Fibroblast of lung (primary cell): Measurements from ENCODE around the gene ROBO1. TPM values are rescaled to one million over a fixed set of nuclear protein-coding genes. Genes with fewer than 3 reads are reported as not detected.

ENCODE experiments used
- DNase-seq, 2 donors: peaks; one replicate each; pipeline versions ENCODE4 v3.0.0 to v3.0.0-alpha.2; 2010; ENCODE audit warnings: low read depth in 2 of 2
- H2AFZ ChIP-seq: 2 replicates; pipeline ENCODE4 v1.5.1; 2012; ENCODE audit warnings: low read length, control low read depth, inconsistent platforms
- H3K27ac ChIP-seq: 2 replicates; pipeline ENCODE4 v1.5.1; 2011; ENCODE audit warnings: low read length, control low read depth; ENCODE audit not compliant: insufficient read depth
- H3K27me3 ChIP-seq: 2 replicates; pipeline ENCODE4 v1.5.1; 2011; ENCODE audit warnings: mild to moderate bottlenecking, low read length; ENCODE audit not compliant: control insufficient read depth, insufficient read depth
- H3K36me3 ChIP-seq: 2 replicates; pipeline ENCODE4 v1.5.1; 2011; ENCODE audit warnings: low read length; ENCODE audit not compliant: control insufficient read depth, insufficient read depth
- H3K4me1 ChIP-seq: 2 replicates; pipeline ENCODE4 v1.5.1; 2011; ENCODE audit warnings: low read length; ENCODE audit not compliant: control insufficient read depth, insufficient read depth; ENCODE audit errors: extremely low read depth
- H3K4me2 ChIP-seq: 2 replicates; pipeline ENCODE4 v1.5.1; 2011; ENCODE audit warnings: low read length, control low read depth; ENCODE audit not compliant: insufficient read depth; ENCODE audit errors: extremely low read depth
- H3K4me3 ChIP-seq, 4 experiments: fragments of 200-600 bp in 1 of 4; sonication (generic) in 1 of 4; replicated peaks in 1 of 4; 2 replicates each; pipeline ENCODE4 v1.5.1; 2011 to 2016; ENCODE audit warnings: low read length in 4 of 4, low read depth in 3 of 4, mild to moderate bottlenecking in 3 of 4, control low read depth in 2 of 4, inconsistent platforms in 1 of 4, mixed read lengths in 1 of 4; ENCODE audit not compliant: insufficient read depth in 1 of 4; ENCODE audit errors: control extremely low read depth in 1 of 4
- H3K79me2 ChIP-seq: 2 replicates; pipeline ENCODE4 v1.5.1; 2012; ENCODE audit warnings: mild to moderate bottlenecking, low read length, inconsistent platforms; ENCODE audit not compliant: control insufficient read depth, insufficient read depth
- H3K9ac ChIP-seq: 2 replicates; pipeline ENCODE4 v1.5.1; 2011; ENCODE audit warnings: mild to moderate bottlenecking, low read length, control low read depth; ENCODE audit not compliant: insufficient read depth
- H3K9me3 ChIP-seq: 2 replicates; pipeline ENCODE4 v1.5.1; 2012; ENCODE audit warnings: low read depth, low read length; ENCODE audit not compliant: control insufficient read depth, insufficient read depth
- H4K20me1 ChIP-seq: 2 replicates; pipeline ENCODE4 v1.5.1; 2011; ENCODE audit warnings: low read length; ENCODE audit not compliant: control insufficient read depth, insufficient read depth; ENCODE audit errors: extremely low read depth
- EZH2 ChIP-seq: IDR thresholded peaks from 2 replicates; pipeline ENCODE4 v1.5.1; 2012; ENCODE audit warnings: low read length, control low read depth, mild to moderate bottlenecking; ENCODE audit errors: missing control alignments
- polyA plus RNA-seq, 2 donors: library from polyadenylated mRNA; depleted of rRNA in 1 of 2; stranded (reverse) in 1 of 2; unstranded in 1 of 2; fragments of >200 nt; gene quantifications; 2 replicates each; pipeline ENCODE4 v1.2.1, GENCODE V29; 2011 to 2012; ENCODE audit warnings: missing spikeins in 1 of 2
- total RNA-seq: library from RNA; depleted of rRNA; stranded (reverse); fragments of >200 nt; gene quantifications from 2 replicates; pipeline ENCODE4 v1.2.1, GENCODE V29; 2014
- TF ChIP-seq, protein P1 (sequence below), 2 donors: IDR thresholded peaks in 1 of 2; conservative IDR thresholded peaks in 1 of 2; 1 replicate in 1 of 2; 2 replicates in 1 of 2; pipeline ENCODE4 v1.5.1; 2011 to 2012; ENCODE audit warnings: low read length in 2 of 2, control low read depth in 1 of 2, inconsistent platforms in 1 of 2, low read depth in 1 of 2, mild to moderate bottlenecking in 1 of 2

Gene ROBO1
- total and polyA plus RNA-seq, 2 donors (not counting 1 experiment from before 2014, with no cell fraction given), result 53.8 to 104 TPM

DNA sequence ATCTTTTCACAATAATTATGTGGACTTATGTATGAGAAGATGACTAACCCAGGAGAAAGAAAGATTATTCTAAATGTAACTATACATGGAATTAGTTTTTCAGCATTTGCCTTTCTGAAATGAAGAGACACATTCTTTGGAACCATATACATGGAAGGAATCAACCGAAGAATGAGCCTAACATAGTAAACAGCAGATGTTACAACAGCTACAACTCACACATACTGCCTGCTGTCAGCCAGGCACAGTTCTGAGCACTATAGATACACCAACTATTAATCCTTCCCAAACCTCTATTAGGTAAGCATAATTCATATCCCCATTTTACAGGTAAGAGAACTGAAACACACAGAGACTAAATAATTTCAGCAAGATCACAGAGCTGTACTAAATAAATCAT is 840.0 kb downstream of the ROBO1 start:
- Histone ChIP-seq H3K27ac (no peak overlapping the region), H3K27me3 (no peaks in the 10 kb centered on the region), H3K4me3 (no peak overlapping the region), H3K36me3 (no peaks in the 10 kb centered on the region), H4K20me1 (no peaks in the 10 kb centered on the region), H3K4me1 (no peaks in the 10 kb centered on the region), H2AFZ (no peak overlapping the region), H3K79me2 (no peaks in the 10 kb centered on the region), H3K9ac (no peak overlapping the region), H3K4me2 (no peak overlapping the region), H3K9me3 (no peaks in the 10 kb centered on the region)
- DNase-seq, result no peak
- TF ChIP-seq EZH2, result no peak
- TF ChIP-seq, protein P1, sequence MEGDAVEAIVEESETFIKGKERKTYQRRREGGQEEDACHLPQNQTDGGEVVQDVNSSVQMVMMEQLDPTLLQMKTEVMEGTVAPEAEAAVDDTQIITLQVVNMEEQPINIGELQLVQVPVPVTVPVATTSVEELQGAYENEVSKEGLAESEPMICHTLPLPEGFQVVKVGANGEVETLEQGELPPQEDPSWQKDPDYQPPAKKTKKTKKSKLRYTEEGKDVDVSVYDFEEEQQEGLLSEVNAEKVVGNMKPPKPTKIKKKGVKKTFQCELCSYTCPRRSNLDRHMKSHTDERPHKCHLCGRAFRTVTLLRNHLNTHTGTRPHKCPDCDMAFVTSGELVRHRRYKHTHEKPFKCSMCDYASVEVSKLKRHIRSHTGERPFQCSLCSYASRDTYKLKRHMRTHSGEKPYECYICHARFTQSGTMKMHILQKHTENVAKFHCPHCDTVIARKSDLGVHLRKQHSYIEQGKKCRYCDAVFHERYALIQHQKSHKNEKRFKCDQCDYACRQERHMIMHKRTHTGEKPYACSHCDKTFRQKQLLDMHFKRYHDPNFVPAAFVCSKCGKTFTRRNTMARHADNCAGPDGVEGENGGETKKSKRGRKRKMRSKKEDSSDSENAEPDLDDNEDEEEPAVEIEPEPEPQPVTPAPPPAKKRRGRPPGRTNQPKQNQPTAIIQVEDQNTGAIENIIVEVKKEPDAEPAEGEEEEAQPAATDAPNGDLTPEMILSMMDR (conservative IDR thresholded peaks at IDR 0.05 in 1 of 2, IDR thresholded peaks at IDR 0.05 in 1 of 2; ENCODE audit: low read depth in 1 of 2, low read length in 2 of 2), result no peak

DNA sequence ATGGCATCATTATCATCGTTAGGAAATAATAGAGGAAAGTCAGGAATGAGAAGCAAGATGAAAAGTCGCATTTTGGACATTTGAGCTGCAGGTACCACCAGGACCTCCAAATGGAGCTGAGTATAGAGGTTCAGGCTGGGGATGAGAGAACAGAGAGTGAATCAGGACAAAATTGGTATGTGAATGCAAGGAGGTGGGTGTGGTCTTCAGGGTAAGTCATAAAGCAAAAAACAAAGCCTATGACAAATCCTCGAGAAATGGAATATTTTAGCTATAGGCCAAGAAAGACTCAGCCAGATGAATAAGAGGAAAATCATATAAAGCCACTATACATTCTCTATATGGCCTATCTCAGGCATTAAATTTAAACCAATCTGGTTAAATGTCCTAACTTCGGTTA is 841.3 kb downstream of the ROBO1 start:
- Histone ChIP-seq H3K27me3 (no peaks in the 10 kb centered on the region), H3K36me3 (no peaks in the 10 kb centered on the region), H3K9ac (no peak overlapping the region), H4K20me1 (no peaks in the 10 kb centered on the region), H3K4me1 (no peaks in the 10 kb centered on the region), H3K4me3 (no peak overlapping the region), H3K9me3 (no peaks in the 10 kb centered on the region), H3K4me2 (no peak overlapping the region), H3K27ac (no peak overlapping the region), H3K79me2 (no peaks in the 10 kb centered on the region), H2AFZ (no peak overlapping the region)
- peak in 1 of 2 donors; percentile 15 for DNase-seq
- TF ChIP-seq EZH2, result no peak
- TF ChIP-seq, protein P1 (conservative IDR thresholded peaks at IDR 0.05 in 1 of 2, IDR thresholded peaks at IDR 0.05 in 1 of 2; ENCODE audit: low read depth in 1 of 2, low read length in 2 of 2), result no peak

DNA sequence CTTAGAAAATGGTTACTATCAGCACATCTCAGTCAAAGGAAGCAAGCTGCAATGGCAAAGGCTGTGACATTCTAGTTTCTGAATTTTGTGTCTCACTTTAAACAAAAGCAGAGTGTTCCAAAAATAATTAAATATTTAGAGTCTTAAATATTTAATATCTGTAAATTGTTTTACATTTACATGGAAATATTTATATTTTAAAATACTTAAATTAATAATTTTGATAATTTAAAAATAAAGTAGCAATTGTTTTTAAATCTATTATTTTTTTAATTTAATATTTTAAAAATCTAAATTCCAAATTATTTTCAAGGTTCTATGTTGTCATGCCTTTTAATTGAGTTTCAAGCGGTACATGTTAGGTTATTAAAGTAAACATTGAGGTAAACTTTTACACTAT is 843.1 kb downstream of the ROBO1 start:
- H2AFZ ChIP-seq, result no peak overlapping the region
- no peaks in the 10 kb centered on the region for H3K9me3 ChIP-seq
- no peaks in the 10 kb centered on the region for H3K4me1 ChIP-seq
- no peak overlapping the region for H3K4me3 ChIP-seq
- TF ChIP-seq, protein P1 (conservative IDR thresholded peaks at IDR 0.05 in 1 of 2, IDR thresholded peaks at IDR 0.05 in 1 of 2; ENCODE audit: low read depth in 1 of 2, low read length in 2 of 2), result no peak
- TF ChIP-seq EZH2, result no peak
- no peaks in the 10 kb centered on the region for H3K79me2 ChIP-seq
- no peak for DNase-seq
- H3K36me3 ChIP-seq, result no peaks in the 10 kb centered on the region
- H3K4me2 ChIP-seq, result no peak overlapping the region
- no peak overlapping the region for H3K27ac ChIP-seq
- no peaks in the 10 kb centered on the region for H3K27me3 ChIP-seq
- no peaks in the 10 kb centered on the region for H4K20me1 ChIP-seq
- no peak overlapping the region for H3K9ac ChIP-seq
